PC-9 (cell line): ENCODE data around the gene TMEM50A. TPM values are rescaled to one million over a fixed set of nuclear protein-coding genes. Genes with fewer than 3 reads are reported as not detected.
"Not testable (repeated sequence)": the region's sequence is repeated elsewhere in the genome, so short reads cannot be mapped to it uniquely, and the experiment has no call there.

Experiments used
- BruUV-seq: library from RNA; stranded (reverse); fragments of 400-500 nt; replicated peaks from 2 replicates; lab custom pipeline; 2021; lab: Mats Ljungman, UMichigan
- CTCF ChIA-PET: fragments of 300-600 bp; sonication (Branson Sonifier 250); formaldehyde crosslinking; loops from one replicate; lab custom pipeline; 2022; ENCODE audit warnings: antibody characterized with exemption; lab: Charles Lee
- POLR2A ChIA-PET: fragments of 300-600 bp; sonication (Branson Sonifier 250); formaldehyde crosslinking; loops from one replicate; lab custom pipeline; 2022; ENCODE audit warnings: antibody characterized with exemption; ENCODE audit not compliant: unreplicated experiment; lab: Charles Lee
- DNase-seq, 2 experiments: peaks; one replicate each; pipeline versions ENCODE4 v3.0.0 to v3.0.0-alpha.2; 2015 to 2022; ENCODE audit warnings: mixed read lengths in 1 of 2
- H2AFZ ChIP-seq: fragments of 200-600 bp; sonication (generic); 2 replicates; pipeline ENCODE4 v1.8.1; 2017; ENCODE audit warnings: antibody characterized with exemption
- H3F3A ChIP-seq: fragments of 200-600 bp; sonication (generic); 2 replicates; pipeline ENCODE4 v1.8.1; 2017; ENCODE audit warnings: antibody characterized with exemption, mild to moderate bottlenecking, low read depth; ENCODE audit not compliant: insufficient read depth
- H3K27ac ChIP-seq: fragments of 200-600 bp; sonication (generic); 2 replicates; pipeline ENCODE4 v1.6.1; 2016; ENCODE audit warnings: mixed run types
- H3K27me3 ChIP-seq: fragments of 200-600 bp; sonication (generic); 2 replicates; pipeline ENCODE4 v1.6.1; 2016; ENCODE audit warnings: low read depth, mixed run types; ENCODE audit not compliant: insufficient read depth
- H3K36me3 ChIP-seq: fragments of 200-600 bp; sonication (generic); 2 replicates; pipeline ENCODE4 v1.6.1; 2016; ENCODE audit warnings: low read depth, mixed run types
- H3K4me1 ChIP-seq: fragments of 200-600 bp; sonication (generic); replicated peaks from 2 replicates; pipeline ENCODE4 v1.6.1; 2016; ENCODE audit warnings: mixed run types; ENCODE audit not compliant: insufficient read depth
- H3K4me2 ChIP-seq: fragments of 200-600 bp; sonication (generic); 2 replicates; pipeline ENCODE4 v1.6.1; 2017; ENCODE audit warnings: mixed run types
- H3K4me3 ChIP-seq: fragments of 200-600 bp; sonication (generic); 2 replicates; pipeline ENCODE4 v1.6.1; 2016; ENCODE audit warnings: mixed run types
- H3K79me2 ChIP-seq: fragments of 200-600 bp; sonication (generic); 2 replicates; pipeline ENCODE4 v1.6.1; 2017; ENCODE audit warnings: low read depth, mixed run types
- H3K9me2 ChIP-seq: fragments of 200-600 bp; sonication (generic); 2 replicates; pipeline ENCODE4 v1.8.1; 2017; ENCODE audit warnings: mild to moderate bottlenecking; ENCODE audit not compliant: insufficient read depth
- H3K9me3 ChIP-seq: fragments of 200-600 bp; sonication (generic); 2 replicates; pipeline ENCODE4 v1.8.1; 2016; ENCODE audit warnings: low read depth; ENCODE audit not compliant: insufficient read depth
- H4K20me1 ChIP-seq: fragments of 200-600 bp; sonication (generic); 2 replicates; pipeline ENCODE4 v1.8.1; 2017; ENCODE audit not compliant: insufficient read depth
- intact Hi-C: fragments of 100-400 bp; cut with micrococcal nuclease; formaldehyde crosslinking; loops from one replicate; pipeline ENCODE4 v1.10.0; 2022; ENCODE audit not compliant: unreplicated experiment
- total RNA-seq: library from RNA; stranded (reverse); gene quantifications from 2 replicates; pipeline ENCODE4 v1.2.3, GENCODE V29; 2021

The TMEM50A gene
- total RNA-seq, 1 experiment from 2014 or later, result 81.9 TPM

DNA sequence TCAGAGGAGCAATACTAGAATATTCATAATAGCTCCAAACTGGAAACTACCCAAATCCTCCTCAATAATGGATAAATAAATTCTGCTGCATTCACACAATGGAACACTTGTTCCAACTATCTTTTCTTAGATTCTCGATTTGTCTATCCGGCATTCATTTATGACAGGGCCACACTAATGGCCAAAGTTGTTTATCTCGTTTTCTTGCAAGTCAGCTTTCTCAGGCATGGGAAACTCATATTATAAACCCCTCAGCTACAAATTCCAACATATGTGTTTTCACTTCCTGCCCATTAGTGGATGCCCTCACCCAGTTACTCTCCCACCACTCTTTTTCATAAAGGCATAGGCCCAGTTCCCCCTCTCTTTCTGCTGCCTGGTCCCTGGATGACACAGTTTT lies 40.2 kb downstream of the TMEM50A start:
- H3K4me1 ChIP-seq, POLR2A ChIA-PET, H3K9me3 ChIP-seq, DNase-seq, H3F3A ChIP-seq, intact Hi-C loops, H3K4me2 ChIP-seq, H2AFZ ChIP-seq, H3K79me2 ChIP-seq, H3K4me3 ChIP-seq, H3K27ac ChIP-seq, BruUV-seq, H3K36me3 ChIP-seq, H3K9me2 ChIP-seq, H3K27me3 ChIP-seq, H4K20me1 ChIP-seq, CTCF ChIA-PET: not testable (repeated sequence)

DNA sequence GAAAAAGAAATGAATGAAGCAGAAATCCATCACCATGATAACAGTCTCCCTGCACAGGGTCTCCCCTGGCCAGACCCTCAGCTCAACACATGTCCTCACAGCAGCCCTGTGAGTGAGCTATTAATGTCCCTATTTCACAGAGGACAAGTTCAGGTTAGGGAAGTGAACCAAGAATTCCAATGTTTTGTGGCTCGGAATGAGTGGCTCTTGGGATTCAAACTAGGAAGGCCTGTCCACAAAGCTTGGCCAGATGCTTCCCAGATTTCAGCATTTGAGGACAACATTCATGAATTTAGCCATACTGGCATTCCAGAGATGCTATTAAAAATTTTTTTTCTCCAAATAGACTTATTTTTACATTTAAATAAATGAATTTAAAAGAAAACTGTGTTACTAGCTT lies 44.4 kb downstream of the TMEM50A start:
- H3K9me2 ChIP-seq, H3K27me3 ChIP-seq, CTCF ChIA-PET, H3F3A ChIP-seq, H3K9me3 ChIP-seq, H3K4me1 ChIP-seq, BruUV-seq, H3K27ac ChIP-seq, POLR2A ChIA-PET, H4K20me1 ChIP-seq, H3K79me2 ChIP-seq, H2AFZ ChIP-seq, DNase-seq, intact Hi-C loops, H3K4me2 ChIP-seq, H3K4me3 ChIP-seq, H3K36me3 ChIP-seq: not testable (repeated sequence)

DNA sequence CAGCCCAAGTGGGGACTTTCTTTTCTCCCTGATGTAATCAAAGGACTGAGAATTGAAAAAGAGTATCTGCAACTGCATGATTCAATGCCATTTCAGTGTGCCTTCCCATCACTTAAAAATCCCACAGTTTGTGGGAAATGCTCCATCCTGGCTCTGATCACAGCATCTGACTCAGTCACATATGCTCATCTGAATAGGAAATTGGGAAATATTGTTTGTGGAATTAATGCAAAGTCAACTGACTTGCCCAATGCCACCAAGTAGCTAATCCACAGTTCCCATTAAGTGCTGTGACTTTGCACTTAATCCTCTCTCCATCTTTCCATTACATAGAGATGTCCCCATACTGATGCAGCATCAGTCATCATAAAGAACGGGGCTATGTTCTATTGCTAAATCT lies 45.0 kb downstream of the TMEM50A start:
- H3K27ac ChIP-seq, POLR2A ChIA-PET, CTCF ChIA-PET, H3K4me2 ChIP-seq, H3K36me3 ChIP-seq, H3K79me2 ChIP-seq, H2AFZ ChIP-seq, H3K4me1 ChIP-seq, H3K9me3 ChIP-seq, BruUV-seq, H3K27me3 ChIP-seq, DNase-seq, H3K9me2 ChIP-seq, H4K20me1 ChIP-seq, H3K4me3 ChIP-seq, intact Hi-C loops, H3F3A ChIP-seq: not testable (repeated sequence)

DNA sequence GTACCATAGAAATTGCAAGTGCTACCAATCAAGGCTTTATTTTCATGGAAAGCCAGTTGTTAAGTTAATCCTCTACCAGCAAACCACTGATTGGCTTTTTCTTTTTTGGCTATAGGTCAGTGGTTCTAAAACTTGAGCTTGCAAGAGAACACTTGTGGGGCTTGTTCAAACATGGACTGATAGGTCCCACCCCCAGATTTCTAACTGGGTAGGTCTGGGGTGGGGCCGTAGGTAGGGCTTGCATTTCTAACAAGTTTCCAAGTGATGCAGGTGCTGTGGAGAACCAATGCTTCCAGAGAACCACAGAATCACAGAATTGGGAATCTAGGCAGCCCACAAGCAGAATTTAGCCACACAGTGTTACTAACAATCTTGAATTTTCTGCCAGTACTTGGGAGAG lies 45.7 kb downstream of the TMEM50A start:
- H3K4me1 ChIP-seq, CTCF ChIA-PET, H3K9me2 ChIP-seq, DNase-seq, H3K4me2 ChIP-seq, H3K36me3 ChIP-seq, H3K27ac ChIP-seq, H2AFZ ChIP-seq, BruUV-seq, H3K9me3 ChIP-seq, POLR2A ChIA-PET, H3K79me2 ChIP-seq, H3K27me3 ChIP-seq, H3K4me3 ChIP-seq, H3F3A ChIP-seq, intact Hi-C loops, H4K20me1 ChIP-seq: not testable (repeated sequence)

DNA sequence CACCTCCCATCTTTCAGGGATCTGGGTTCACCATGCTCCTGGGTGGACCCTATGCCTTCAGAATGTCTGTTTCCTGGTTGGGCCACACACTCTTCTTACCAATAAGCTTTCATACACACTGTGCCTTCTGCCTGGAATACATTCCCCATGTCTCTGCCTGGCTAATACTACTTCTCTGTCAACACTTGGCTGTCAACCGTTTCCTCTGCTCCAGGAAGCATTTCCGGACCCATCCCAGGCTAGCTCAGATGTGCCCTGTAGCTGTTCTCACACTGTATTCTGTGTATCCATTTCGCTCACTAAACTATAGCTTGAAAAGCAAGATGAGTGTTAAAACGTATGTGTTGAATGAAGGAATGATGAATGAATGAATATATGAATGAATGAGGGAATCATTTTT lies 49.0 kb downstream of the TMEM50A start:
- H2AFZ ChIP-seq, BruUV-seq, intact Hi-C loops: not testable (repeated sequence)

DNA sequence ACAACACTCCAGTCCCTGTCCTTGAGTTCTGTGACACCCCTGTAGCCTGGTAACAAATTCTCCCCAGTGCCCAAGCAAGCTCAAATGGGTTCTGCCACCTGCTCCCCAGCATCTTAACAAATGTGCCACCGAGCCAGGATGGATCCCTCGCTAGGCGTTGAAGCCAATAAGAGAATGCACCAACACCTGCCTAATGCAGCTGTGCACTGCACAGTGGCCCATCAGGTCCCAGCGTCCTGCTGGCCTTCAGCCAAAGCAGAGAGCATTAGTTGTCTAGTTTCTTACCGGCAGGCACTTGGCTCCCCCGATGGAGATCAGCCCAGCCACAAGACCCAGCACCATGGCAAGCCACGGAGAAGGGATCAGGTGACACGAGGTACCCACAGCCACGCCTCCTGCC lies 50.6 kb downstream of the TMEM50A start:
- H3K36me3 ChIP-seq, POLR2A ChIA-PET, H3K9me3 ChIP-seq, H3K79me2 ChIP-seq, H3K4me3 ChIP-seq, DNase-seq, CTCF ChIA-PET, H2AFZ ChIP-seq, H3K27me3 ChIP-seq, H3F3A ChIP-seq, H3K27ac ChIP-seq, intact Hi-C loops, BruUV-seq, H3K4me1 ChIP-seq, H3K9me2 ChIP-seq, H4K20me1 ChIP-seq, H3K4me2 ChIP-seq: not testable (repeated sequence)

More for the DNA sequence above, 49.0 kb downstream of the TMEM50A start:
- H3K9me3 ChIP-seq, H3K9me2 ChIP-seq, H3K27me3 ChIP-seq, CTCF ChIA-PET, H3K36me3 ChIP-seq, POLR2A ChIA-PET, H3K4me1 ChIP-seq, H3F3A ChIP-seq, H3K27ac ChIP-seq, H3K4me3 ChIP-seq, DNase-seq, H4K20me1 ChIP-seq, H3K4me2 ChIP-seq, H3K79me2 ChIP-seq: not testable (repeated sequence)

DNA sequence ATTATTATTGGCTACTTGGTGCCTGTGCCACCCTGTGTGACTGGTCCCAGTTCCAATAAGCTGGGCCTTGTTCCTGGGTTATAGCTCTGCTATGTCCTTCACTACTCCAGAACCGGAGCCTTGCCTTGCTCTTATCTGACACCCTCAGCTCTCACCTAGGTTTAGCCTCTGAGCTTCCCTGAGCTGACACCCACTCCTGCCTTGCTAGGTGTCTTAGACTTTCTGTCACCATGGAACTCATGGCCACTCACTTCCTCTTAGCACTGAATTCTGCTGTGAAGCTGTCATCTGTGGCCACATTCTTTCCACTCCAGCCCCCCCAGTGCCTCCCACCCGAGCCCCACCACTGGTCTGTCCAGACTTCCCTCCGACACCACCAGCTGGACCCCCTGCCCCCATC lies 51.6 kb downstream of the TMEM50A start:
- H3K9me2 ChIP-seq, H3F3A ChIP-seq, H3K79me2 ChIP-seq, H3K4me1 ChIP-seq, BruUV-seq, CTCF ChIA-PET, H2AFZ ChIP-seq, H3K9me3 ChIP-seq, intact Hi-C loops, DNase-seq, H3K36me3 ChIP-seq, H3K27me3 ChIP-seq, POLR2A ChIA-PET, H3K27ac ChIP-seq, H3K4me2 ChIP-seq, H3K4me3 ChIP-seq, H4K20me1 ChIP-seq: not testable (repeated sequence)
